HG02981 (cell line): ENCODE results near the gene FOSL2.

Experiments
- ATAC-seq: cut with Tn5 transposase; IDR thresholded peaks from one replicate; pipeline ENCODE4 v1.9.1; 2021; ENCODE audit warnings: mild to moderate bottlenecking, moderate library complexity; ENCODE audit not compliant: unreplicated experiment

Gene FOSL2

DNA sequence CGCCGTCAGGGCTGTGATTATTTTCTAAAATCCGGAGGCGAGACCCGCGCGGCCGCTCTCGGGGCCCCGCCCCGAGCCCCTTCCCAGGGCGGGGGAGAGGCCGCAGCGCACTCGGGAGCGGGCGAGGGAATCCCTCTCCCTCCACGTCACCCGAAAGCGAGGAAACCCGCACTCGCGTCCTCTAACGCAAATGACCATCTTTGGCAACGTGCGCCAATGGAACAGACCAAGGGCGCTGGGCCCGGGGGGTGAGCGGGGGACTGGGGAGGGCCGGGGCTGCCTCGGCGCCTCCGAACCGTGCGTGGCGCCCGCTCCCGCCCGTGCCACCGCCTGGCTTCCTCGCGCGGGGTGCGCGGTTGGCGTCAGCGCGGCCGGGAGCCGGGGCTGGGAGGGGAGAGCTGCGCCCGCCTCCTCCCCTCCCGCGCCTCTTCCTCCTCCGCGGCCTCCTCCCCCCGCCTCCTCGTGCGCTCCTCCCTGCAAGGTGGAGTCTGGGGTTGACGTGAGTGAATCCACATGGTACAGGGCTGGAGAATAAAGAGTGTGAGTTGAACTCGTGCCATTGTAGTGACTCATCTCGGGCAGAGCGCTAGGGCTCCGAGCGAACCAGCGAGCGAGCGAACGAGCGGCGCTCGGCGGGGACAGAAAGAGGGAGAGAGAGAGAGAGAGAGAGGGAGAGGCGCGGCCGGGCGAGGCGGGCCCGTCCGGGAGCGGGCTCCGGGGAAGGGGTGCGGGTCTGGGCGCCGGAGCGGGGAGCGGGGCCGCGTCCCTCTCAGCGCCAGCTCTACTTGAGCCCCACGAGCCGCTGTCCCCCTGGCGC is at the start of gene FOSL2:
Gene FOSL2, plus strand, starts transcription at position 562 of the 817 bp plus-strand sequence. CDS start 863 bp downstream, outside the sequence.
- ATAC-seq, result peak; percentile 76

- ATAC-seq, result no peak
Observed at GRCh38 chr2:28343184-28343942, 49.3 kb upstream of the FOSL2 start.

- no peak for ATAC-seq
Observed at GRCh38 chr2:28343971-28344715, 48.5 kb upstream of the FOSL2 start.

- no peak for ATAC-seq
Observed at GRCh38 chr2:28344756-28345373, 47.8 kb upstream of the FOSL2 start.

DNA sequence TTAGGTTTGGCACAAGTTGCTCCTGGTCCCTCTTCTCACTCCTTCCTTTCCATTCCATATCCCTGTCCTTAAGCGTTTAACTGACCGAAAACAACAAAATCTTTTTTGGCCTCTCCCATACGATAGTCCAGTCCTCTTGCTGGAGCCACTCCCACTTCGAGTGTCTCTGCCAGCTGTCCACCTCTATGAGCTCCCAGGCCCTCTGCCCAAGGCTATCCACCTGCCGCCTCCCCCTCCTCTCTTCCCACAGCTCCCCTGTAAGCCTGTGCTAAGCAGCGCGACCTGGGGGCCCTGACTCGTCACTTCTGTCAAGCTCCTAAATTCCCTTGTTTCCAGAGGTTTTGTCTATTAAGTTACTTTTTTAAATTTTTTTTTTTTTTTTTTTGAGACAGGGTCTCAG is 47.0 kb upstream of the FOSL2 start:
- ATAC-seq, result no peak

DNA sequence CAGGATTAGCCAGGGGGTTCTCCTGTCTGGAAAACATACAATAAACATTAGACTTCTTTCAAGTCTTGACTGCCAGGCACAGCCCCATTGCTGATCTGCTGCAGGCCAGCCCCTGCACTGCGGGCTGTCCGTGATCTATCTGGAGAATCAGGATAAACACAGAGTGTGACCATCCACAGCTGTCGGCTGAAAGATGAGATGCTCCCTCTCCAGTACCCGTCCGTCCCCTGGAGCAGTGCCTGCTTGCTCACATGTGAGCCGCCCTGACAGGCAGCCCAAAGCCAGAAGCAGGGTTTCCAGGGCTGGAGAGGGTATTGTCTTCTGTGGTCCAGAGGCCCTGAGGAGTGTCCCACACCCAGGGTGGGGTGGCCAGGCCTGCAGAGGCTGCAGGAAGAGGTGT is 46.1 kb upstream of the FOSL2 start:
- ATAC-seq, result no peak

- no peak for ATAC-seq
Observed at GRCh38 chr2:28347193-28347592, 45.5 kb upstream of the FOSL2 start.

DNA sequence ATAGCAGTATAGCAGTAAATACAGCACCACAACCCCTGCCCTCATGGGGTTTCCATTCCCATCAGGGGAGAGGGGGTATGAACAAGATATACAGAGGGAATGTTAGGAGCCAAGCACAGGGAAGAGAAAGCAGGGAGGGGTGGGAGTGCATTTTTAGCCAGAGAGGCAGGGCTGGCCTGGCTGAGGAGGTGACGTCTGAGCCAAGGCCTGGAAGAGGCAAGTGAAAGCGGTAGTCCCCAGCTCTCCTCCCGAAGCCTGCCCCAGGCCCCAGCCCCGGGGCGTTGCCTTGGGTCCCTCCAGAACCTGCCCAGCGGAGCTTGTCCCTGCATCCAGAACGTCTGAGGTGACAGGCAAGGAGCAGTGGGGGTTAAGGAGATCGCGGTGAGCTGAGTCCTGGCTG is 45.1 kb upstream of the FOSL2 start:
- no peak for ATAC-seq

DNA sequence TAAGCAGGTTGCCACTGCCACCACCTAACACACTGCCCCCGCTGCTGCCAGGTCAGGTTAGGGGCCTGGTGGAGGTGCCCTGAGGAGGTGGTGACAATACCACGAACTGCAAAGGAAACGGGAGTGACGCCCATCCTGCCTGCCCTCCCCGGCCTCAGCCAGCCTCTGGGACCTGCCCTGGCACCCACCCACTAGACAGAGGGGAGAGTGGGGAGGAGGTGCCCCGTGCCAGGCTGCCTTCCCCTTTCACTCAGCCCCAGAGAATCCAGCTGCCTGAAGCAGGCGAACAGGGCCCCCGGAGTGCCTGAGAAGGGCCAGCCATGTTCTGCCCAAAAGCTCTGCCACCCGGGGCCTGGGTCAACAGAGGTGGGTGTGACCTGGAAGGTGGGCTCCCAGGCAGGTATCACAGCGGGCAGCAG is 44.5 kb upstream of the FOSL2 start:
- no peak for ATAC-seq

DNA sequence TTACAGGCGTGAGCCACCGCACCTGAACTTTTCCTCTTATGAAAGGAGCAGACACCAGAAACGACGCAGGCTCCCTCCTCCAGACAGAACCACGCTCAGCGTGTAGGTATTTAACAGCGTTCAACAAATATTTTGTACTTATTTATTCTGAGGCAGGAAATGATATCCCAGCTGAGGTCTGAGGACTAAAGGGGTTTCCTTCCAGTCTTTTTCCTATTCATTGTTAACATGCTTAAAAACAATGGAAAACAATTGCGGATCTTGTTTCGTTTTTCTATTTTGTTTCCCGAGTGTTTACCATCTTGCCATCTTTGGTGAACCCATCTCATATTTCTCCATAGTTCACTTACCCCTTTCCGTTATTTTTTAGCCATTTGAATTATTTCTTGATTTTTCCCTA is 43.7 kb upstream of the FOSL2 start:
- ATAC-seq, result no peak

DNA sequence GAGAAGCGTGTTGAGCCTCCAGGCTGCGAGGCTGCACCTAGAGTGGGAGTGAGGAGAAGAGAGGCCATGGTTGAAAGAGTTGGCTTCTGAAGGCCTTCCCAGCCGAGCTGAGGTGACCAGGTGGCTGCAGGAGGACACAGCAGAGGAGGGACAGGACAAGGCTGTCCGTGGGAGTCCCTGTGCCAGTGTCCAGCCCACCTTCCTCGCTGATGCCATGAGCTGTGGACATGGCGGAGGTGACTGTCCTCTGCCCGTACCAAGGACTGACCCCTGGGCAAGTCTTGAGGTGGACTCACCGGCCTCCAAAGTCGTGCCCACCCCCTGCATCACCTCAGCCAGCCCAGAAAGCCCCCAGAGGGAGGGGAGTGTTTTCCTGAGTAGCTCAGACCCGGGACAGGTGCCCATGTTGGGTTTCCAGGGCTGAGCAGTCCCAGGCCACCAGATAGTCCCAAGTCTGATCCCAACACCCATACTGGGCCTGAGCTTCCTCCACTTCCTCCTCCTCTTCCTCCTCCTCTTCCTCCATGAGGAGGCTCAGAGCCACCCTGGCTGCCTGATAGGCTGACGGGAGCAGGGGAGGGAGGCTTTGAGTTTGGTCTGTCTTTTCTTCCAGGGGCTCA is 43.0 kb upstream of the FOSL2 start:
- no peak for ATAC-seq

- no peak for ATAC-seq
Observed at GRCh38 chr2:28350196-28350595, 42.5 kb upstream of the FOSL2 start.

DNA sequence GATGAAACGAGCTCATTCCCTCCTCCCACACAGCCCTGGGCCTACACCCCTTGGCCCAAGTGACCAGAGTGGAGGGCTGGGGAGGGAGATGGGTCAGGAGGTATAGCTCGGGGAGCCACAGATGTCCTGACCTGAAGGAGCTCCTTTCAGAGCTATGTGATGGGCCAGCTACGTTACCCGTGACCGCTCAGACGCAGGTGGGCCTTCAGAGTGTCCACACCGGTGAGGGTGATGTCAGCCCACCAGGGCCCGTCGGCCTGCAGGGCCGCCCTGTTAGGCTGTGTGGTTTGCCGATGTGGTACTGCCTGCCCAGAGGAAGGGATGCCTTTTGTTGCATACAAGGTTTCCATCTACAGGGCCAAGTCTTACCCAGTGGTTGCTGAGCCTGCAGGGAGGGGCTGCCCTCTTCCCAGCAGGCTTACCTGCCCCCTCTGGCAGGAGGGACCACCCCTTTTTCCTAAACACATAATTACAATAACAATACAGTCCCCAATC is 41.8 kb upstream of the FOSL2 start:
- no peak for ATAC-seq

DNA sequence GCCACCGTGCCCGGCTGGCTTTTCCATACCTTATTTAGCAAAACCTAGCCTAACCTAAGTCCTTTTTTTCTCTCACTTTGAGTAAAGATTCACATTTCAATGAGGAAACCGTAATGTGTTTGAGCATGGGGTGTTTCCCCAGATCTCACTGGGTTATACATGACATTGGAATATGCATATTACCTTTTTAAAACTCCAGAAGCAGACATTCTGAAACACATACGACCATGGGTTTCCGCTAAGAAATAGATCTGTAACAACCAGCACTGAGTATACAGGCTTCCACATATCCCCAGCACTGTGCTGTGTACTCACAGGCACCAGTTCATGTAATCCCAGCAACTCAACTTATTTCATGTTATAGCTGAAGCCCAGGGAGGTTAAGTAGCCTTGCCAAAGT is 41.0 kb upstream of the FOSL2 start:
- ATAC-seq, result no peak

- ATAC-seq, result no peak
Observed at GRCh38 chr2:28352104-28352503, 40.6 kb upstream of the FOSL2 start.

GRCh38 chr2:28352610-28353195 is 40.0 kb upstream of the FOSL2 start:
- ATAC-seq, result no peak

GRCh38 chr2:28354920-28355520 is 37.6 kb upstream of the FOSL2 start:
- ATAC-seq, result no peak

GRCh38 chr2:28355521-28356094 is 37.0 kb upstream of the FOSL2 start:
- no peak for ATAC-seq
